ENCODE measurements around the gene PREX1. TPM values are rescaled to one million over a fixed set of nuclear protein-coding genes. Genes with fewer than 3 reads are reported as not detected.

Gene PREX1
- total RNA-seq, 1 donor from 2014 or later = 68.2 TPM

GRCh38 chr20:48843057-48843806 lies 15.4 kb upstream of the PREX1 start:
- intact Hi-C loops (cut with micrococcal nuclease) = no loop called here
- no peak overlapping the region for H3K27ac Mint-ChIP-seq
- DNase-seq (ENCODE audit: low spot score) = no peak
- H3K9me3 Mint-ChIP-seq = no peaks in the 10 kb centered on the region
- peaks cover 28% of the 10 kb centered on the region for H3K27me3 Mint-ChIP-seq (ENCODE audit: insufficient read depth)
- H3K4me3 Mint-ChIP-seq = no peak overlapping the region
- peaks cover 4% of the 10 kb centered on the region for H3K36me3 Mint-ChIP-seq (ENCODE audit: low read depth)
- H3K4me1 Mint-ChIP-seq (ENCODE audit: low read depth) = peaks cover 23% of the 10 kb centered on the region

DNA sequence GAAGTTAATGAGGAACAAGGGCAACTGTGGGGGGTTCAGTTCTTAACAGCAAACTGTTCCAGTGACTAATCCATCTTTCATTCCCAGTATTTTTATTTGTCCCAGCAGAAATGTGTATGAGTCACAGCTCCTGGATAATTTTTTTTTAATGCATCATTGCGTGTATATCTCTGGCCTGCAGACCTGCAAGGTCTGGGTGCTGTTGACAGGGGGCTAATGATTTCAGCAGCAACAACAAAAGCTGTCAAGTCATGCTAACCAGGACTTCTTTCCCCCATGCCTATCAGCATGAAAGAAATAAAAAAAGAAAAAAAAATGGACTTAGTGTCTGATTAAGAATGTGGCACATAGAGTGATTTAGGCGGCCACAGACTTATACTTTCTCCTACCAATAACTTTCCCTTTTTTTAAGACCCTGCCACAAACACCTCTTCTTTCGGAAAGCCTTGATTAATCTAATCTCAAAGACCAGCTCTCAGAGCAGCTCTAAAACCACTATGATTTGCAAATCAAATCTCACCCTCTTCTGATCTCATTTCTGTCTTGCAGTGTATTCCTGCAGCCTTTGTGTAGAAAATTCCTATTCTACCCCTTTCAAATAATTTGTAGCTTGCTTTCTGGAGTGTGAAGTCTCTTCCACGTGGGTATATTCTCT lies 14.2 kb upstream of the PREX1 start:
- H3K4me1 Mint-ChIP-seq (ENCODE audit: low read depth) = peaks cover 14% of the 10 kb centered on the region
- no peak overlapping the region for H3K27ac Mint-ChIP-seq
- peaks cover 3% of the 10 kb centered on the region for H3K36me3 Mint-ChIP-seq (ENCODE audit: low read depth)
- H3K27me3 Mint-ChIP-seq (ENCODE audit: insufficient read depth) = peaks cover 31% of the 10 kb centered on the region
- DNase-seq (ENCODE audit: low spot score) = no peak
- intact Hi-C loops (cut with micrococcal nuclease) = no loop called here
- no peak overlapping the region for H3K4me3 Mint-ChIP-seq
- no peaks in the 10 kb centered on the region for H3K9me3 Mint-ChIP-seq

DNA sequence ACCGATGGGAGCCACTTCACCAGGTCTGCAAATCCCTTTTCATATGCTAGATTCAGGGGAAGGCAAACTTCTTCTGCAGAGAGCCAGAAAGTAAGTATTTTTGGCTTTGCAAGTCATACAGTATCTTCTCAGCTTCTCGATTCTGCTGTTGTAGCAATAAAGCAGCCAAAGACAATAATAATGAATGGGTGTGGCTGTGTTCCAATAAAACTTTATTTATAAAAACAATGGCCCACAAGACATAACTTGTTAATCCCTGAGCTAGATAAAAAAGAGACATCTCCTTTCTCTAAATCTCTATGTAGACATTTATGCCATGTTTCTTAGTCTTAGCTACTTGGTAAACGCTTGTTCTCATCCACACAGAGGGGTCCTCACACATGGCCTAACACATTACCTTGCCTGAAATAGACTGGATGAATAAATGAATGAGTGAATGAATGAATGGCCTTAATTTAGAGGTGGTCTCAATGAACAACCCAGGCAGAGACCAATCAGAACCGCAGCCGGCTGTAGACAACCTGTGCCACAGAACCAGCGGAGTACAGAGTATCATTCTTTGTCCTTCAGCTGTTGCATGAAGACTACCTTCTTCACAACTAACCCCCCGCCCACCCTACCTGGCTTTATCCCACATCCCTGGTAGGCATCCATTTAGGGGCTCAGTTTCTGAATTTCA lies 13.5 kb upstream of the PREX1 start:
- Mint-ChIP-seq H3K36me3 (ENCODE audit: low read depth) (peaks cover 3% of the 10 kb centered on the region), H3K27ac (no peak overlapping the region), H3K27me3 (ENCODE audit: insufficient read depth) (peaks cover 34% of the 10 kb centered on the region), H3K4me1 (ENCODE audit: low read depth) (peaks cover 7% of the 10 kb centered on the region), H3K9me3 (no peaks in the 10 kb centered on the region), H3K4me3 (no peak overlapping the region)
- no peak for DNase-seq (ENCODE audit: low spot score)
- intact Hi-C loops (cut with micrococcal nuclease) = no loop called here

DNA sequence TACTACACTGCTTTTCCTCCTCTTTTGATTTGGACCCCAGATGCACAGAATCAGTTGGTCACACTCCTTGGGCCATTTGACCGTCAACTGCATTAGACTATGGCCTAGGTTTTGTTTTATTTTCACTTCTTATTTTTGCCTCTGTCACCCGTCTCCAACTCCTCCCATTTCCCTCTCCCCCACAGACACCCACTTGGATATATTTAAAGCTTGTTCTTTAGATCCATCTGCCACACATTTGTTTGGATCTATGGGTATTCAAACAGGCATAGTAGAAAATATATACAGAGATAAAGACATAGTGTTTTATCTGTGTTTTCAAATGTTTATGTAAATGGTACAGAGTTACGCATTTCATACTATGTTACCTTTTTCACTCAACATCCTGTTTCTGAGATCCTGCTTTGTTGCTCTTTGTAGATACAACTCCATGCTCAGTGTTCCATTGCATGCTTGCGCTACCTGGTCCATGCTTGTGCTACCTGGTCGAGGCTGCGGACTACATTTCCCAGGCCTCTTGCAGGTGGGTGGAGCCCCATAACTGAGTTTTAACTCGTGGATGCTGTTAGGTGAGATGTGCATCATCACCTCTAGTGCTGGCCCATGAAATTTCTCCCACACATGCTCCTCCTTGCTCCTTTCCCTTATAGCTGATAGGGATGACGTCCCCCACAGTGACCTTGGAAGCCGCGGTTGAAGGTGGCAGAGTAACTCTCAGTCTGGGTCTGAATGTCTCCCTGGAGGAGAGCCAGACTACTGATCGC lies 11.5 kb upstream of the PREX1 start:
- no peak for DNase-seq (ENCODE audit: low spot score)
- intact Hi-C loops (cut with micrococcal nuclease) = no loop called here
- Mint-ChIP-seq H3K36me3 (ENCODE audit: low read depth) (peaks cover 3% of the 10 kb centered on the region), H3K27ac (no peak overlapping the region), H3K9me3 (no peaks in the 10 kb centered on the region), H3K4me1 (ENCODE audit: low read depth) (no peaks in the 10 kb centered on the region), H3K4me3 (no peak overlapping the region), H3K27me3 (ENCODE audit: insufficient read depth) (peaks cover 33% of the 10 kb centered on the region)

DNA sequence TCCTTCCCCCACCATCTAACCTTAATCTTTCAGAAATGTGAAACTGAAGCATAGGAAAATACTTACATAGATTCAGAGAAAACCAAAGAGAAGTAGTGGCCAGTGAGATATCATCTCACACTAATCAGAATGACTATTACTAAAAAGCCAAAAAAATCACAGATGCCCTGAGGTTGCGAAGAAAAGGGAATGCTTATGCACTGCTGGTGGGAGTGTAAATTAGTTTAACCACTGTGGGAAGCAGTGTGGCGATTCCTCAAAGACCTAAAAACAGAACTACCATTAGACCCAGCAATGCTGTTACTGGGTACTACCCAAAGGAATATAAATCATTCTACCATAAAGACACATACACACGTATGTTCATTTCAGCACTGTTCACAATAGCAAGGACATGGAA lies 9.2 kb upstream of the PREX1 start:
- no peak for DNase-seq (ENCODE audit: low spot score)
- H3K27me3 Mint-ChIP-seq (ENCODE audit: insufficient read depth) = peaks cover 24% of the 10 kb centered on the region
- H3K36me3 Mint-ChIP-seq (ENCODE audit: low read depth) = no peaks in the 10 kb centered on the region
- no peak overlapping the region for H3K4me3 Mint-ChIP-seq
- H3K4me1 Mint-ChIP-seq (ENCODE audit: low read depth) = peaks cover 10% of the 10 kb centered on the region
- H3K9me3 Mint-ChIP-seq = no peaks in the 10 kb centered on the region
- intact Hi-C loops (cut with micrococcal nuclease) = no loop called here
- H3K27ac Mint-ChIP-seq = no peak overlapping the region

GRCh38 chr20:48835390-48835789 lies 7.6 kb upstream of the PREX1 start:
- no peak for DNase-seq (ENCODE audit: low spot score)
- Mint-ChIP-seq H3K36me3 (ENCODE audit: low read depth) (no peaks in the 10 kb centered on the region), H3K27me3 (ENCODE audit: insufficient read depth) (peaks cover 18% of the 10 kb centered on the region), H3K4me3 (no peak overlapping the region), H3K4me1 (ENCODE audit: low read depth) (peaks cover 15% of the 10 kb centered on the region), H3K9me3 (no peaks in the 10 kb centered on the region), H3K27ac (no peak overlapping the region)
- intact Hi-C loops (cut with micrococcal nuclease) = no loop called here

DNA sequence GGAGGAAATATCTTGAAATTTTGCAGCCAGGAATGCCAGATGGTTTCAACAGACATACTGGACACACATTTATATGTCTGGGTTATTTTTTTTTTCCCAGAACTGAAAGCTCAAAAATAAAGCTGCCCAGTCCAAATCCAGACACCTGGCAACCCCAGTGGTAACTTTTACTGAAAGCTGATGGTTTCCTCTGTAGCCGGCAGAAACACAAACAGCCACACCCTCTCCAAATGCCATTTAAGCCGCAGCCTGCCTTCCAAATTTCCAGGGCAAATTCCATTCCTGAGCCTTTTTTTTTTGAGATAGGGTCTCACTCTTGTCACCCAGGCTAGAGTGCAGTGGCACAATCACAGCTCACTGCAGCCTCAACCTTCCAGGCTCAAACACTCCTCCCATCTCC lies 6.5 kb upstream of the PREX1 start:
- Mint-ChIP-seq H3K27me3 (ENCODE audit: insufficient read depth) (peaks cover 18% of the 10 kb centered on the region), H3K27ac (no peak overlapping the region), H3K9me3 (no peaks in the 10 kb centered on the region), H3K36me3 (ENCODE audit: low read depth) (no peaks in the 10 kb centered on the region), H3K4me3 (no peak overlapping the region), H3K4me1 (ENCODE audit: low read depth) (peaks cover 16% of the 10 kb centered on the region)
- no peak for DNase-seq (ENCODE audit: low spot score)
- intact Hi-C loops (cut with micrococcal nuclease) = no loop called here

DNA sequence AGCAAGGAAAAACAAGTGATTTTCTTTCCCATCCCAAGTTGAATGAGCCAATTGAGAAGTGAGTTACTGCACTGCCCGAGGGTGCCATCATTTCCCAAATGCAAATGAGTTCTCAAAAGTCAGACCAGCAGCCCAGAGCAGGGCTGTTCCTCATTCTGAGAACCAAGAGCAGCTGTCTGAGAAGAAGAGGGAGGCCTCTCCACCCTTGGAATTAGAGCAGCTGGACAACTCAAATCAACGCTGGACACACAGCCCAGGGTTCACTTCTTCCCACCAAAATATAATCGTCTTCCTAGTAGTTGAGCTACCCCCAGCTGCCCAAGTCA lies 4.6 kb upstream of the PREX1 start:
- Mint-ChIP-seq H3K27me3 (ENCODE audit: insufficient read depth) (peaks cover 15% of the 10 kb centered on the region), H3K4me1 (ENCODE audit: low read depth) (peaks cover 25% of the 10 kb centered on the region), H3K36me3 (ENCODE audit: low read depth) (no peaks in the 10 kb centered on the region), H3K4me3 (no peak overlapping the region), H3K9me3 (no peaks in the 10 kb centered on the region), H3K27ac (no peak overlapping the region)
- intact Hi-C loops (cut with micrococcal nuclease) = no loop called here
- DNase-seq (ENCODE audit: low spot score) = no peak

DNA sequence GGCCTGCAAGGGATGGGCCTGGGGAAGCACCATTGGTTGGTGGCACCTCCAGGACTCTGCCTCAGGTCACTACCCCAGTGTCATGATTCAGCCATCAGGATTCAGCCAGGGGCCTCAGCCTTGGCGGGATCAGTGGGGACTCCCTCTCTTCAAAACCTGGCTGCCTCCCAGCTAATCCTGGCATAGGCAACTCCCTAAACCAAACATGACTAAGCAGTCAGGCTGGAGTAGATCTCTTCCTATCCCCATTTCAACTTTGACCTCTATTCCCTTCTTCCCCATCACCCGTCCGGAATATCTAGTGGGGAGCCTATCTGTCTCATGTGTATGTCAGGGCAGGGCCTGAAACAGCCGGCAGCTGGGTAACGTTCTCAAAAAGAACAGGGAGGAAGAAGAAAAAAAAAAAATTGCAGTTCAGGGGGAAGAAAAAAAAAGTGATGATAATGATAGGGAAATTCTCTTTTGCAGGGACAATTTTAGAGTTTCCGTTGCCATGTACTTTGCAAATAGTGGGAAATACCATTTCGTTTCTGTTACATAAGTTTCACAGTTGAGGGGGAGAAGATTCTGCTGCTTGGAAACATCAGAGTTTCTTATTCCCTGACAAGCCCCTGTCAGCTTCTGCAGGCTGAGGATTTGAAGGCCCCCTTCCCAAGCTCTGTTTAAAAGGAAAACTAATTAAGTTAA lies 4.1 kb upstream of the PREX1 start:
- no peak for DNase-seq (ENCODE audit: low spot score)
- peaks cover under 1% of the 10 kb centered on the region for H3K36me3 Mint-ChIP-seq (ENCODE audit: low read depth)
- peaks cover 13% of the 10 kb centered on the region for H3K27me3 Mint-ChIP-seq (ENCODE audit: insufficient read depth)
- no peaks in the 10 kb centered on the region for H3K9me3 Mint-ChIP-seq
- H3K4me3 Mint-ChIP-seq = no peak overlapping the region
- H3K4me1 Mint-ChIP-seq (ENCODE audit: low read depth) = peaks cover 25% of the 10 kb centered on the region
- intact Hi-C loops (cut with micrococcal nuclease) = no loop called here
- H3K27ac Mint-ChIP-seq = no peak overlapping the region

DNA sequence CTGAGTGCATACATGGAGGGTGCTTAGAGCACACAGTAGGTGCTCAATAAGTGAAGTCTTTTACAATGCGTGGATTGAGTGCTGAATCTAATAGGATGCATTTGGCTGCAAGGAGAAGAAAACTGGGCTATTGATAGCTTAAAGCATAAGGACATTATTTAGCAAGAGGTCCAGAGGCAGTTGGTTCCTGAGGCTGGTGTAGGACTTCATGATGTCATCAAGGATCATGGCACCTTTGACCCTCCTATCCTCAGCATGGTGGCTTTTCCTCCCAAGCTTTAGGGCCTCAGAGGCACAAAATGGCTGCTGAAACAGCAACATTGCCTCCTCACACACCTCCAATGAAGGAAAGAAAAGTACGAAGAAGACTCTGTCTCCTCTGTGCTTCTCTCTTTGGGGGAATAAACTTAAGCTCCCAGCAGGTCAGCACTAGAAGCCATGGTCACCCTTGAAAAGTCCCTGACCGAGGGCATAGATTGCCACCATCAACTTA lies 3.1 kb upstream of the PREX1 start:
- peaks cover 12% of the 10 kb centered on the region for H3K27me3 Mint-ChIP-seq (ENCODE audit: insufficient read depth)
- intact Hi-C loops (cut with micrococcal nuclease) = no loop called here
- H3K9me3 Mint-ChIP-seq = no peaks in the 10 kb centered on the region
- peaks cover 1% of the 10 kb centered on the region for H3K36me3 Mint-ChIP-seq (ENCODE audit: low read depth)
- no peak for DNase-seq (ENCODE audit: low spot score)
- no peak overlapping the region for H3K27ac Mint-ChIP-seq
- H3K4me3 Mint-ChIP-seq = no peak overlapping the region
- peaks cover 28% of the 10 kb centered on the region for H3K4me1 Mint-ChIP-seq (ENCODE audit: low read depth)

DNA sequence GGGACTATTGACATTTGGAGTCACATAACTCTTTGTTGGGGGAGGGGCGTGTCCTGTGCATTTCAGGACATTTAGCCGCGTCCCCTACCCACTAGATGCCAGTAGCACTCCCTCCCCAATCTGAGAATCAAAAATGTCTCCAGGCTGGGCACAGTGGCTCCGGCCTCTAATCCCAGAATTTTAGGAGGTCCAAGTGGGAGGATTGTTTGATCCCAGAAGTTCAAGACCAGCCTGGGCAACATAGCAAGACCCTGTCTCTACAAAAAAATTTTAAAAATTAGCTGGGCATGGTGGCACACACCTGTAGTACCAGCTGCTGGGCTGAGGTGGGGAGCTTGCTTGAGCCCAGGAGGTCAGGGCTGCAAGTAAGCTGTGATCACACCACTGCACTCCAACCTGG lies 2.1 kb upstream of the PREX1 start:
- DNase-seq (ENCODE audit: low spot score) = no peak
- H3K4me1 Mint-ChIP-seq (ENCODE audit: low read depth) = peaks cover 38% of the 10 kb centered on the region
- no peak overlapping the region for H3K27ac Mint-ChIP-seq
- no peaks in the 10 kb centered on the region for H3K9me3 Mint-ChIP-seq
- intact Hi-C loops (cut with micrococcal nuclease) = loop anchor here (5.0 kb wide), 1 partner anchor 217 kb away; the partner anchor contains the start of gene CSE1L
- peaks cover 7% of the 10 kb centered on the region for H3K27me3 Mint-ChIP-seq (ENCODE audit: insufficient read depth)
- peaks cover 1% of the 10 kb centered on the region for H3K36me3 Mint-ChIP-seq (ENCODE audit: low read depth)
- H3K4me3 Mint-ChIP-seq = peak overlapping the region; percentile 85

DNA sequence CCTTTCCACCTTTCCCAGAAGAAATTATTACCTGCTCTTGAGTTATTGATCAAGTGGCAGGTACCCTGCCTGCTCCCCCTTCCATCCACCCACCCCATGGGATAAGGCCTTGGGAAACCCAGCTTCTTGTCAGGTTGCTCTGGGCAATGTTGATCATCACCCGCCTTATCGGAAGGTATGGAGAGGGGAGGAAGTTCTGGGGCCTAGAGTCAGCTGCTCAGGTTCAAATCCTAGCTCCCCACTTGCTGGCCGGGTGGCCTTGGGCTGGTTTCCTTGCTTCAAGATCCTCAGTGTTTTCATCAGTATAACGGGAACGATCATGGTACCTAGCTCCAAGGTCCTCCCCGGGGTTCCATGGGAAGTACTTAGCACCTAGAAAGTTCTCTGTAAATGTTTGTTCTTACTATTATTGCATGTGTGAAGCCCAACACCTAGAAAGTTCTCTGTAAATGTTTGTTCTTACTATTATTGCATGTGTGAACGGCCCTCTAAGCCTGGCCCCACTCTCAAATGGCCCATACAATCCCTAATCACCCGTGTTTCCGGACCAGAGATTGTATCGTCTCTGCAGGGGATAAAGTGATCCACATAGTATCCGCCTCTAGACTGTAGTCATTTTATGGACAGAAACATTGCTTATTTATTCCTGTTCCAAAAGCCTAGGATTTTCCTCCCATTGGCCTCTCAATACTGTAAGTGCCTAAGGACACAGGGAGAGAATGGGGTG lies 1.1 kb upstream of the PREX1 start:
- Mint-ChIP-seq H3K4me3 (peak overlapping the region; percentile 85), H3K9me3 (no peaks in the 10 kb centered on the region), H3K36me3 (ENCODE audit: low read depth) (peaks cover 4% of the 10 kb centered on the region), H3K4me1 (ENCODE audit: low read depth) (peaks cover 48% of the 10 kb centered on the region), H3K27me3 (ENCODE audit: insufficient read depth) (peaks cover 7% of the 10 kb centered on the region), H3K27ac (peak overlapping the region; percentile 92)
- no peak for DNase-seq (ENCODE audit: low spot score)
- intact Hi-C loops (cut with micrococcal nuclease) = loop anchor here (1.0 to 5.0 kb wide), 2 partner anchors 92 to 218 kb away; partner anchors contain the start of genes ARFGEF2 and CSE1L
